ENCODE data around the gene IL36A.

The IL36A gene

GRCh38 chr2:112962308-112963175 is 42.7 kb upstream of the IL36A start:
- in situ Hi-C loops (cut with HindIII; ENCODE audit: low pct_ligation_motif_present, low sequenced_read_pairs), result no loop called here
- no peak overlapping the region for H3K4me3 ChIP-seq (ENCODE audit: low read depth, low read length)
- H3K27me3 ChIP-seq (replicated peaks), result no peaks in the 10 kb centered on the region
- no peak overlapping the region for H3K27ac ChIP-seq
- no peaks in the 10 kb centered on the region for H3K36me3 ChIP-seq (replicated peaks)
- TF ChIP-seq CTCF (IDR thresholded peaks at IDR 0.05; ENCODE audit: low read depth, low read length, missing control alignments), result no peak
- no peak for DNase-seq

GRCh38 chr2:112967023-112967422 is 38.2 kb upstream of the IL36A start:
- no peak overlapping the region for H3K27ac ChIP-seq
- in situ Hi-C loops (cut with HindIII; ENCODE audit: low pct_ligation_motif_present, low sequenced_read_pairs), result no loop called here
- no peak for TF ChIP-seq CTCF (IDR thresholded peaks at IDR 0.05; ENCODE audit: low read depth, low read length, missing control alignments)
- H3K27me3 ChIP-seq (replicated peaks), result peaks cover 5% of the 10 kb centered on the region
- no peaks in the 10 kb centered on the region for H3K36me3 ChIP-seq (replicated peaks)
- H3K4me3 ChIP-seq (ENCODE audit: low read depth, low read length), result no peak overlapping the region
- DNase-seq, result no peak

GRCh38 chr2:112972423-112973086 is 32.7 kb upstream of the IL36A start:
- in situ Hi-C loops (cut with HindIII; ENCODE audit: low pct_ligation_motif_present, low sequenced_read_pairs), result no loop called here
- no peaks in the 10 kb centered on the region for H3K36me3 ChIP-seq (replicated peaks)

GRCh38 chr2:112973156-112973555 is 32.1 kb upstream of the IL36A start:
- Histone ChIP-seq H3K36me3 (replicated peaks) (no peaks in the 10 kb centered on the region), H3K27me3 (replicated peaks) (peaks cover 7% of the 10 kb centered on the region), H3K27ac (no peak overlapping the region), H3K4me3 (ENCODE audit: low read depth, low read length) (no peak overlapping the region)
- TF ChIP-seq CTCF (IDR thresholded peaks at IDR 0.05; ENCODE audit: low read depth, low read length, missing control alignments), result no peak
- in situ Hi-C loops (cut with HindIII; ENCODE audit: low pct_ligation_motif_present, low sequenced_read_pairs), result no loop called here
- no peak for DNase-seq

More at GRCh38 chr2:112972423-112973086, 32.7 kb upstream of the IL36A start:
- Histone ChIP-seq H3K27ac (no peak overlapping the region), H3K4me3 (ENCODE audit: low read depth, low read length) (no peak overlapping the region), H3K27me3 (replicated peaks) (peaks cover 7% of the 10 kb centered on the region)
- no peak for TF ChIP-seq CTCF (IDR thresholded peaks at IDR 0.05; ENCODE audit: low read depth, low read length, missing control alignments)
- DNase-seq, result no peak

GRCh38 chr2:112977559-112978056 is 27.7 kb upstream of the IL36A start, which contains the start of gene IL36G:
Gene IL36G (plus strand): TSS chr2:112978006. CDS start chr2:112978639, 633 bp downstream.
- H3K4me3 ChIP-seq (ENCODE audit: low read depth, low read length), result no peak within 1 kb of the TSS
- peaks cover 4% of the 10 kb centered on the region for H3K27me3 ChIP-seq (replicated peaks)
- H3K27ac ChIP-seq, result no peak within 1 kb of the TSS
- H3K36me3 ChIP-seq (replicated peaks), result no peaks in the 10 kb centered on the region
- in situ Hi-C loops (cut with HindIII; ENCODE audit: low pct_ligation_motif_present, low sequenced_read_pairs), result no loop called here
- no peak for DNase-seq
- no peak for TF ChIP-seq CTCF (IDR thresholded peaks at IDR 0.05; ENCODE audit: low read depth, low read length, missing control alignments)
